Measurements from ENCODE around the gene ZNF385A.

Gene ZNF385A

DNA sequence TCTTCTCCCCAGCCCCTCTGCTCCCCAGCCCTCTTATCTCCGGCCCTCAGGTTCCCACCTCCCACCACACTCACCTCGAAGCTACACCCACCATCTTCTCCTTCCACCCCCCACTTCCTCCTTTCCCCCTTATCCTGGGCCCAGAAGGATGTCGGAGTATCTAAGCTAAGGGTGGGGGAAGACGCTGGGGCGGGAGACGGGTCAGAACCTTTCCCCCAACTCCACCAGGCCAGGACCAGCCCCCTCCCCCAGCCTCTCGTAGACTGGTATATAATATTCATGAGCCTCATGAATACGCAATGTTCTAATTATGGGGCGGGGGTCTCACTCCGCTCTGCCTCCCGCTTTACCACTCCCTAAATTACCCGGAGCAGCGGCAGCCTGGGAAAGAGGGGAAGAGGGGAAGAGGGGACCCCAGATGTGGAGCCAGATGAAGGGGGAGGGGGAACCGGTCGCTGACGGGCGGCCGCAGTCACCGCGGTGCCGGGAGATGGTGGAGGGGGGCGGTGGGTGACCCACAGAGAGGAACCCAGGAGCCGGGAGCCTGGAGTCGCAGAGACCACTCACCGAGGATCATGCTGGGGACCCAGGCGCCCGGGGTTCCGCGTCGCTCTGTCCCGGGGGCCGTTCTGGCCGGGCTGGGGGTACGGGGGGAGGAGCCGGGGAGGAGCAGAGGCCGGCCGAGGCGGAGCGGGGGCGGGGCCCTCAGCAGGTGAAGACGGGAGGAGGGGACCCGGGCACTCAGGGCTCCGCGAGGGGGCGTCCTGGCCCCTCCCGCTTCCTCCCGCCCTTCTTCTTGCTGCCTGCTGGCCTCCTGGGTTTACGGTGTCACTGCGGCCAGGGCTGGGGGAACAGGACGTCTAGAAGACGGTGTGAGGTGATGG, 6.4 kb upstream of the ZNF385A start:
- DNase-seq: no peak

DNA sequence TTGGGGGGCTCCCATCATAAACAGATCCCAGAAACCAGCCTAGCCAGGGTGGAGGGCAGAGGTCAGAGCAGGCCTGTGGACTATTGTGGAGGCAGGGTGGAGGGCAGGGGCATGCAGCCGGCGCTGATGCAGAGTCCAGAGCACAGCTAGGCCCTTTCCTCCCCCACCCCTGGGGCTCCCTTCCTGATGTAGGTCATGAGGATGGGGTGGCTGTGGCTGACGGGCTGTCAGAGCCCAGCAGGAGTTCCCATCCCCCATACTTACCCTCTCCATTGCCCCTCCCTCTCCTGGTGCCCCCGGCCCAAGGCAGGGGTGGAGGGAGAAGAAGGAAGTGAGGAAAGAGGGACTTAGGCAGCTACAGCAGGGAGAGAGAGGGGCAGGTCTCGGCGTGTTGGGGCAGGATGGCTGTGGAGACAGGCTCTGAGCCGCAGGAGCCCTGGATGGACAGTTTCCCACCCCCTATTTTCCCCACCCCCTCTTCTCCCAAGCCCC, 5.7 kb upstream of the ZNF385A start:
- DNase-seq: no peak

DNA sequence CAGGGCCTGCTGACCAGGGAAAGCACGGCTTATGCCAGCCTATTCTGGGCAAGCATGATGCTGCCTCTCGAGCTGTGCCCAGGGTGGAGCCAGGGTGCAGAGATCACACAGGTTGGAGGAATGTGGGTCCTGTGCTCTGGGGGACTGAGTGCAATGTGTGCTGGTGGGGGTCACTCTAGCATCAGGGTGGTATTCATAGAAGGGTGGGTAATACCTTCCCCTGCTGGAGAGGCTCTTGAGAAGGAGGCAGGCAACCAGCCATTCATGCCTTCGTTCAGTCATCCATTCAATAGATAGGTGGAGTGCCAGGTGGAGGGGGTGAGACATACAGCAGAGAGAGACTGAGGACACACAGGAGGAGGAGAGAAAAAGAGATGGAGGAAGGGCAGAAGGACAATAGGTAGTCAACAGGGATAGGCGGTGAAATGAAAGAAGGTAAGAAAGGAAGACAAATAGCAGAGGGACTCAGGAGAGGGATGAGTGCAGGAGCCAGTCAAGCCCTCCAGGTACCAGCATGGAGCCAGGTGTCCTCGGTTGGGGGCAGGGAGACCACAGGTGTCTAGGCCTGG, 5.2 kb upstream of the ZNF385A start:
- no peak for DNase-seq

DNA sequence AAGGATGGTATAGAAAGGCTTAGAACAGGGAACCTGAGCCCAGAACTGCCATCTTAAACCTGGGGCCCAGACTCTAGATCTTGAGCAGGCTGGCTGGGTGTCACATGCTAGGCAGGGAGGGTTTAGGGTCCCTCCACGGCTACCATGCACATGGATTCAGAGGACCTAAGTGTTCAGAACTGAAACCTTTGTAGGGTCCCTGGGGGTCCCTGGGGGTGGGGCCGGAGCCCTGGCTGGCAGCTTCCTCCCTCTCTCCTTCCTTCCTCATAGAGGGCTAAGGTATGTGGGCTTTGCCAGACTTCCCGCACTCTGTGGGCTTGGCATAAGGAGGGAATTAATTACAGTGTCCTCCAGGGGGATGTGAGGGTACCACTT, 4.6 kb upstream of the ZNF385A start:
- no peak for DNase-seq

DNA sequence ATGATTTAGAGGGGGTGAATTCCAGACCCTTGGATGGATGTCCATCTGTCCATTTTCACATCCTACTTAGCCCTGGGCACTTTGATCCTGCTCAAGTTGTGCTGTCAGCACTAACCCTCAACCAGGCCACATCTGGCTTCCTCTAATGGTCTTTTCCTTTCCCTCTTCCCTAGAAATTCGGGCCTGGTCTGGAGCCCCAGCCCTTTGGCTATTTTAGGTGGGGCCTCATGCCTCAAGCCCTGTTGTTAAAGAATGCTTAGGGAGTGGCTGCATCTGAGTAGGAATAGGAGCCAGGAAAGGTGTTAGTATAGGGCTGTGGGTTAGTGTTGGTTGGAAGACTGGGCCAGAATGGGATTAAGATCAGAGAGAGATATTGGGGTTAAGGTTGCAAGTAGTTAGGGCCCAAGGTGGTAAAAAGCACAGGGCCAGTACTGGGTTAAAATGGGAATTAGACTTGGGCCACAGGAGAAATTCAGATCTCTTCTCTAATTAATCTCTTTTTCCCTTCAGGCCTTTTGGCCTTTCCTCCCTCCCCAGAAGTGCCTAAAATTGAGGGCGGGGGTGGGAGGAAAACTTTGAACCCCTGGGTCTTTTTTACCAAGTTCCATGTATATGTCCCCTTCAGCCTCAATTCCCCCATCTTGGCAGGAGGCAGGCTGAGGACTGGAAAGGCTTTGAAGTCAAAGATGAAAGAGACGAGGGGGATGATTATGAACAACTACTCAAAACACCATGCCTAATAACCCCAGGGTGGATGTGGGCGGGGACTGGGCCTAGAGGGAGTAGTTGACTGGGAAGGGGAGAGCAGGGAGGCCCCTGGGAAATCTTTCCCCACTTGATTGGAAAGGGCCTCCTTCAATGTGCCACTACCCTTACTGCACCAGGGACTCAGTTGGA, 4.0 kb upstream of the ZNF385A start:
- DNase-seq: no peak

DNA sequence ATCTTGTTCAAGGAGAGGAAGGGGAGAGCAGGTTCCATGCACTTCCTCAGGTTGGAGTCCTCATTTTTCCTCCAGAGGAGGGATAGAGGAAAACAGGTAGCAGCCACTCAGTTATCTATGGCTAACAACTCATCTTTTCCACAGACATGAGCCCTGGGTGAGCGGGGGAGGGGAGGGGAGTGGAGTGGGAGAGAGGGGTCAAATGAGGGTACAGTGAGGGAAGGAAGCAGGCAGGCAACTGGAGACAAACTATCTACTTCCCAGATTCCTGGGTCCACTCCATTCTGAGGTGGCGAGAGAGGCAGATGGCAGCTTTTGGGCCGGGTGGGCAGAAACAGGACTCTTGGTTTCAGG, 2.6 kb upstream of the ZNF385A start:
- no peak for DNase-seq

DNA sequence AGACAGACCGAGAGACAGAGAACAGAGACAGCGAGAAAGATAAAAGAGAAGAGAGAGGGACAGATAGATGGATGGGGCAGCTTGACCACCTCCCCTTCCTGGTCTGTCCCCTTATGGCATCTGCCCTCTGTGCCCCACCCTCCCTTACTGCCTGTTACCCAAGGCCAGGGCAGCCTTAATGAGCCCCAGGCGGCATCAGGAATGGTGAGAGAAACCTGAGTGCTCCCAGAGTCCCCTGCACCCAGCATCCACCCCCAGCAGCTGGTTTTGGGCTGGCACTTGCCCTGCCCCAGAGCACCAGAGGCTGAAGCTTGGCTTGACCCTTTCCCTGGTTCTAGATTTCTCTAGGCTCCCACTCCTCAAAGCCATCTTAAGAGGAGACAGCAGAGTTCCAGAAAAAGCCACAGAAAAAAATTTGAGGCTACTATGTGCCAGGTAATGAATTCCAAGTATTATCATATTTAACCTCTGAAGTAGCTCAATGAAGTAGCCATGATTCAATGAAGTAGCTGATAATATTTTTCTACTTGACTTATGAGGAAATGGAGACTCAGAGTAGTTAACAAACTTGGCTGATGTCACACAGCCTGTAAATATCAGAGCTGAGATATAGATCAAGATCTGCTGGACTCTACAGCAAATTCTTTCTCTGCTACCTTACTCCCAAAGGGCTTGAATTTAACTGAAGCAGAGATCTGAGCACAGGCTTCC, 2.0 kb upstream of the ZNF385A start:
- DNase-seq: no peak

DNA sequence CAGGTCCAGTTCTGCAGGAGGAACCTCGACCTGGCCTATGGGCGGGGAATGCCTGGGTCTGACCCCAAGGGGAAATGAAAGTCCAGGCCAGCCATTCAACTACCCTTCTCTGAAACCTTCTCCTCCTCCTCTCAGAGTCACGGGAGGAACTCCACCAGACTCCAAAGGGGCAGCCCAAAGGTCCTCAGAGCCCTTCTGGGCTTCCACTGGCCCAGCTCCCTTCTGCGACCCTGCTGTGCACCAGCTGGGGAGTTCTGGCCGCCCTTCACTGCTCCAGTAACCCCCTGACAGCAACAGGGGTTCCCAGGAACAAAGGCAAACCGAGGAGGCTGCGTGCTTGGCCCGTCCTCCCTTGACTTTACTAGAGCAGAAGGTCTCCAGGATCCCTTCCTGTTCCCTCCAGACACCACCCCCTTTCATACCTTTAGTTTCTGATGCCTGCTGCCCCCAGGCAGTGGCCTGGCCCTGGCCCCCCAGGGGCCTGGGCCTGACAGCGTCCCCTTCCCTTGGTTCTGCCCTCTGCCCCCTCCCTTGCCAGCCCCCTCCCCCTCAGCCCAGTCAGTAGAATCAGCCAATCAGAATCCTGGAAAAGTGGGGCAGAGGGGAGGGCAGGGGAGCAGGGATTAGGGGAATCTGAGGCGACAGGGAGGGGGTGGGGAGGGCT, 850 bp upstream of the ZNF385A start:
- DNase-seq: no peak

DNA sequence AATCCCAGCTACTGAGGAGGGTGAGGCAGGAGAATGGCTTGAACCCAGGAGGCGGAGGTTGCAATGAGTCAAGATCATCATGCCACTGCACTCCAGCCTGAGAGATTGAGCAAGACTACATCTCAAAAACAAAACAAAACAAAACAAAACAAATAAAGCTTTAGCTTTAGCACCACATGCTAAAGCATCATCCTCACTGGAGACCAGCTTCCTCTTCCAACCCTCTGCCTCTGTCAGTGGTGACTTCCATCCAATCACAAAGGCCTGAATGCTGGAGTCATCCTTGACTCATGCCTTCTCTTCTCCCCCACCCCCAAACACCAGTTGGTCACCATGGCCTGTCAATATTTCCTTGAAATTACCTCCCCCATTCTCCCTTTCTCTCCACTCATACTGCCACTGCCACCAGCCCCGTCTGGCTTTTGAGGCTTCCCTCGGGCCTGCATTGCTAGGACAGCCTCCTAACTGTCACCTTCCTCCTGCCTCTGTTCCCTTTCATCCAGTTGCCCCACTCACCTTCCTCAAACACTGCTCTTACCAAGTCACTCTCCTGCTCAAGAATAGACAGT, 1.4 kb downstream of the ZNF385A start:
- no peak for DNase-seq

DNA sequence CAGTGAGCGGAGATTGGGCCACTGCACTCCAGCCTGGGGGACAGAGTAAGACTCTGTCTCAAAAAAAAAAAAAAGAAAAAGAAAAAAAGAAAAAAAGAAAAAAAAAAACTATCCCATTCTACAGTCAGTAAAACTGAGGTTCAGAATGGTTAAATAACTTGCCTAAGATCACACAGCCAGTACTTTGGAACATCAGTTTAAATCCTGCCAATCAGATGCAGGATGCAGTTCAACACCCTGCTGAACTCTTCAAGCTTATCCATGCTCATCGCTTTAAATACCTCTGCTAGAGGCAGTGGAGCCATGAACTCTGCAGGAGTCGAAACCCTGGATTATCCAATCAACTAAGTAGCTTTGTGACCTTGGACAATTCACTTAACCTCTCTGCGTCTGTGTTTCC, 3.4 kb downstream of the ZNF385A start:
- no peak for DNase-seq

DNA sequence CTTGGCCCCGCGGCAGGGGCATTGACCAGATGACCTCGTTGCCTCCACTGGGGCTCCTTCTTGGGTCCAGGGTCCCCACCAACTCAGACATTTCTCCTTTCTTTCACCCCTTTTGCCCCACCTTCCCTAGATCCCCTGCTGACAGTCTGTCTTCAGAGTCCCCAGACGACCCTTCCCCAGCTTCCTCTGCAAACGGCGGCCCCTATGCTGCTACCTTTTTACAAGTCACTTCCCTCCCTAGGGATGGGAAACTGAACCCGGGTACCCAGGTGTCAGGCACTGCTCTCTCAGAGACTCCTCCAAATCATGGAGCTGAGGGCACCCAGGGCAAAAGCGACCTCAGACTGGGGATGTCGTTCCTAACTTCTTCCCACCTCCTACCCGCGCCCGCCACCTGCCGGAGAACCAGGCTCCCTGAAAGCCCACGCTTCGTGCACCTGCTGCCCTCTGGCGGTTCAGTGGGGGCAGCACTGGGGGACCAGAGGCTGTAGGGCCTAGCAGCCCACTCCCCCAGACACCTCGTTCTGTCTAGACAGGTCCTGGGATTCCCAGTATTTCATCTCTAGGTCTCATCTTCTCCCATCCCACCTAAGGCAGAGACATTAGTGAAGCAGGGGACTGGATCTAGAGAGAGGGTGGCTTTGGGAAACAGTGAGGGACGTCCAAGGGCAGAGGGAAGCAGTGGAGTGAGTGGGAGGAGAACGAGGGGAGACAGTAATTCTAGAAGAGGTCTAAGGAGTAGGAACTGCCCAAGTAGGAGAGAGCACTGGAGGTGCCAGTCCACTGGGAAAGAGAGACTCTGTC, 4.9 kb downstream of the ZNF385A start:
- peak; percentile 88 to 89 for DNase-seq

DNA sequence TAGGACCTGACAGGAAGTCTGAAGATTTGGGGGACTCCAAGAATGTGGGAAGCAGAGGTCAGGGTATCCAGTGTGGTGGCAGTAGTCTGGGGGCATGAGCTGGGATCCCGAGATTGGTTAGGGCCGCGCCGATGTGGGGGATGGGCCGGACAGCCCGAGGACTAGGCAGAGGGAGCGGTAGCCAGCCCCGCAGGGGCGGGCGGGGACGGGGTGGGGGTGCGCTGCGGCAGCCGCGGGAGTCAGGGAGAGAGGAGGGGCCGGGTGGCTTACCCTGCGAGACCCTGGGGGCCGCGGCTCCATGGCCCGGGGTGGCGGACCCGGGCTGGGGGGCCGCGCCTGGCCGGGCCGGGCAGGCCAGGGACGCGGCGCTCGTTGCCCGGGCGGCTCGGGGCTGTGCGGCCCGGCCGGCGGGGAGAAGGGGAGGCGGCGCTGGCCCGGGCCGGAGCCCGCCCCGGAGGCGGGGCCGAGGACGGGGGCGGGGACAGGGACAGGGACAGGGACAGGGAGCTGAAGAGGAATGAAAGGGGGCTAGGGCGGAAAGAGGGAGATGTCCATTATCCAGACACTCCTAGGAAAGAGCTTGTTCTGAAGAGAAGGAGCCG, 5.6 kb downstream of the ZNF385A start:
- DNase-seq: peak; percentile 20 to 42

DNA sequence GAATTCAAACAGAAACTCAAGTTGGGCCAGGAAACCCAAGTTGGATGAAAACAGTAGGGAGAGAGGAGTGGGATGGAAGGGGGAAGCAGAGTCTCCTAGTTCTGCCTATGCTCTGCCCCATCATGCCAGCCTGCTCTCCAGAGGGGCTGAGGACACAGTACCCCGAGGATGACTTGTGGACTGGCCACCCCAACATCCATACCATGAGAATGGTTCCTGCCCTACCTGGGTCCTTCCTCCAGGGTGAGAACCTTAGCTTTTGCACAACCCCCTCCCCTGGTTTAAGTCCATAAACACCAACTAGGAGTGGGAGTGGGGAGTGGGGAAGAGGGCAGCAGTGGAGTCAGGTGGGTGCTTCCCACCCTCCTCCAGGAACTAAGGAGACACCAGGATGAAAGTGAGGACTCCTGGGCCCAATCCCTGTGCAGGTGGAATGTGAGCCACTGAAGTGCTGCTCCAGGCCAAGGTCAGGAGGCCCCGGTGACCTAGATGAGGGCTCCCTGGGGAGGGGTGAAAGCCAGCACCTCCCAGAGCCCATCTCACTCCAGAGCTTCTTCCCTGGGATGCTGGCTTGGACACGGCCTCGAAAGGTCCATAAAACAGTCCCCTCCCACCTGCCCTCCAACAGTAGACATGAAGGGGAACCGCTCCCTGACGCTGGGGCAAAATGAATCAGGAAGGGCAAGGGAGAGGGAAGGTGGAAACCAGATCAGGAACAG, 6.6 kb downstream of the ZNF385A start:
- no peak for DNase-seq

DNA sequence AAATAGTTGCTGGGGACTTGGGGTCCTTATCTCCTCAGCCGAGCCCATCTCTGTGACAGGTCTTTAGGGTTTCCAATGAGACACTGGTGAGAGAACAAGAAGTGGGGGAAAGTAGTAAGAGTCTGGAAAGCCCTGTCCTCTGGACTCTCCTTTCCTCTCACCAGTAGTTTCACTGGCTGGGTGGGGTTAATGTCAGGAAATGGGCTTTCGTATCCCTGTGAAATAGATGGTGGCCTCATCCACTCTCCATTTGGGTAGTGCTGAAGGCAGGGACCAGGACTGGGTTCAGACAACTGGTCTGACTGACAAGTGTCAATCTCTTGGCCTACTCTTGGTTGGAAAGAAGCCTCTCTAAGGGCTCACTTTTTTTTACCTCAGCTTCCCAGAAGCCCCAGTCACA, 7.5 kb downstream of the ZNF385A start:
- no peak for DNase-seq

DNA sequence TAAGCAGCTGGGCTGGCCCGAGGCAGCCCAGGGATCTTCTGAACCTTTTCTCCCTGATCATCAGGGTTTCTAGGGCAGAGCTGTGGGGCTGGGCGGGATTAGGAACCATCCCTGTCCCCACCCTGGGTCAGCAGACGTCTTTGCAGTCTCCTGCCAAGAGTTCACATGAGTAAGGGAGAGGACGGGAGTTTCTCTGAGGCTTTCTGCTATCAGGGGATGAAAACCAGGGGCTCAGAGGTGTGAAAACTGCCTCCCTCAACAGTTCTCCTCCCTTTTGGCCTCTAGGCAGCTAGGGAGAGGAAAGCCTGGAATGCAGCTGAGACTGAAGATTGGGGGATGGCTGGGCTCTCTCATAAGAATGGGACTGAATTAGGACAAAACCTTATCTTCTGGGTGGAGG, 7.9 kb downstream of the ZNF385A start:
- DNase-seq: no peak

DNA sequence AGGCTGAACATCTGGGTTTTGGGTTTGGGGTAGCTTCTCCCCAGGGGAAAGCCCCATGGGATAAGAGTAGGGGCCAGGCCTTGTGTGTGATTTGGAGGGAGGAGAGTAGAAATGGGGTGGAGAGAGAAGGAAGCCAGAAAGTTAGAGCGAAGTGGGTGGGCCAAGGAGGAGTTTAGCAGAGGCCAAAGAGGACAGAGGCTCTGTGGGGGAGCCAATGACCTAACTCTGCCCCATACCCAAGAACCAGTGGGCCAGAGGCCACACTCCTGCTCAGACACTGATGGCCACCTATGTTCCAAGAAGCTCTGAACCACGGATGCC, 9.3 kb downstream of the ZNF385A start:
- no peak for DNase-seq

DNA sequence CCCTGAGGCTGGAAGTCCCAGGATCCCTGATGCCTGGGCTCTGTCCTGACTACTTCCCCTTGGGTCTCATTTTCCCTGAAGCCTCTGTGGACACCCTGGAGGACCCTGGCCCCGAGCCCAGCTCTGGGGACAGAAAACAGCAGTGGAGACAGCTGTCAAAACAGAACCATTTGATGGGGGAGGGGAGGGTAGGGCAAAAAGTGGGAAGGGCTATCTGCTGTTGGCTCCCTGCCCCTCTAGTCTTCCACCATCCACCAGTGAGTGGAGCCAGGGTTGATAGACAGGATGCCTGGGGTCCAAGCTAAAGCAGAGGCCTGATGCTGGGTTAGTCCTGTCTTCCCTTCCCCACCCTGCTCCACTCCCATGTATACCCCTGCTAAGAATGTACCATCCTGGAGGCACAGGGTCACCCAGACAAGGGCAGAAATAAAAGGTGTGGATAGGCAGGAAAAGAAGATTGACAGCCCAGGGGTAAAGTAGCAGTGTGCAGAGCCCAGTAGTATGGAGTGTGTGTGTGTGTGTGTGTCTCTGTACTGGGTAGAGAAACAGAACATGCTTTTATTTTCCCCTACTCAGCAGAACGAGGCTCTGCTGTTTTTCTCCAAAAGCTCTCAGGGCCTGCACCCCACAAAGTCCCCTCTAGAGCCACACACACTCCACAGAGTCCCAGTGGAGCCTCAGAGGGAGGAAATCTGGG, 9.8 kb downstream of the ZNF385A start:
- DNase-seq: peak; percentile 88 to 91

DNA sequence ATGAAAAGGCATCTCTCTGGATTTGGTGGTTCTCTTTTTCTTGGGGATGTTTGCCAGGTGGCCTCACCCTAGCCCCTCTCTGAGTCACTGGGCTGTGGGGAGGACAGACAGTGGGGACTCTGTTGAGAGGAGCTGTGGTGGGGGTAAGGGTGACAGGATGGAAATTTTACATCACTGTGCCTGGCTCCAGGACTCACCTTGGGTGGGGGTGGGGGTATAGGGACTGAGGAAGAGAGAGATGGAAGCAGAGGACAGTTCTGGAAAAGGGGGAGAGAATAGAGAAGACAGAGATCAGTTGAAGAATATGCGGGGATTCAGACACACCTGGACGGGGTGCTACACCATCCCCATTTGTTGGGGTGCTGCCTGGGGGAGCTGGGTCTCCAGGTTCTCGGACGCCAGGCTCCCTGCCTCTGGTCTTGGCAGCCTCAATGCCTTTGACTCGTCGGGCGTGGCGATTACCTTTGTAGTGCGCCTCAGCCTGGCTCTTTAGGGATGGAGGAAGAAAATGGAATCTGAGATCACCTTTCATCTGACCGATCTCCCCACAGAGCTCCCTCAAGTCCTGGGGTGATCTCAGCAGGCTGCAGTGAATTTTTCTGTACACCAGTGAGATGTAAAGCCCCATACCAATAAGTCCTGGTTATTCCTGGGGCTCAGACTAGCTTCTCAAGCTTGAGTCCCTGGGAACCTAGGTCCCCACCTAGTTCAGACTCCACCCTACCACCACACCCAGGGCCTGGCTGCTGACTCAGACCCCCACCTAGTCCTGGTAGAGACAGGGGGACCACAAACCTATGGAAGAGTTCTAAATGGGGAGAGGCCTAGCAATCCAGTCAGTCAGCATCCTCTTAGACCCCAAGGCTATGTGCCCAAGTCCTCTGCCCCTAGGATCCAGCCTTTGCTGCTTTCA, 10.6 kb downstream of the ZNF385A start:
- no peak for DNase-seq

All from SHP77 (cell line).